ENCODE results near the gene UNK. TPM values are rescaled to one million over a fixed set of nuclear protein-coding genes. Genes with fewer than 3 reads are reported as not detected.
"Not testable (repeated sequence)": the region's sequence is repeated elsewhere in the genome, so short reads cannot be mapped to it uniquely, and the experiment has no call there.

Gene UNK
- total RNA-seq, 6 experiments from 2014 or later: 5.8 to 29.2 (median 11.1) TPM

DNA sequence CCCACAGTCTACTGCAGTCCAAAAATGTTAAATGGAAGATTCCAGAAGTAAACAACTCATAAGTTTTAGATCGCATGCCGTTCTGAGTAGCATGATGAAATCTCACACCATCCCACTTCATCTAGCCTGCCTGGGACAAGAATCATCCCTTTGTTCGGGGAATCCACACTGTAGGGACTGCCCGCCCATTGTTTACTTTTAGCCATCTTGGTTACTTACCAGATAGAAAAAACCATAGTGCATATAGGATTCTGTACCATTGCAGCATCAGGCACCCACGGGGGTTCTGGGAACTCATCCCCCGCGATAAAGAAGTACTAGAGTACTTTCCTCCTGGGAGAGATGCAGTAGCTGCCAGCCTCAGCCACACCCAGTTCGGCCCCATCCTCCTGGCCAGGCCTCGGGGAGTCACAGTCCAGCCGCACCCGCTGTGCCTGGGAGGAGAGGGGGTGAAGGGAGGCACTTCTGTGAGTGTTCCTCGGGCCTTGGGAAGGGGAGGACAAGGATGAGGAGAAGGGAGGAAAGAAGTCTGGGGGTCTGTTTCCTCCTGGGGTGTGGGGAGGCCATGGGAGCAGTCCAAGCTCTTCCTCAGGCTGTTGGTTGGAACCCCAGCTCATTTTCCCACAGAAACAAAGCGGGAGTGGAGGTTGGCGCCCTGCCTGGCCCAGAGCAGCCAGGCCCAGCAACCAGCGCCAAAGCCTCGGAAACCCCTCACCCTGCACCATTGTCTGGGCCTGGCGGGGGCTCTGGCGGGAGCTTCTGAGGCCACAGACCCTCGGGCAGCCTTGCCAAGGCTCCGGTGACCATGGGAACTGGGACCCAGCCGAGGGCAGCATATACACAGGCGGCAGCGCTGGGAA is 84.9 kb downstream of the UNK start:
- no peak for ATAC-seq
- Histone ChIP-seq H3K36me3 (peaks cover 0 to 7% (median 0%) of the 10 kb centered on the region in 4 donors), H3K4me1 (peaks cover 0 to 11% (median 2%) of the 10 kb centered on the region in 4 donors), H3K27ac (no peak overlapping the region), H3K27me3 (no peaks in the 10 kb centered on the region), H3K9me3 (no peaks in the 10 kb centered on the region), H3K4me3 (no peak overlapping the region)
- no peak for DNase-seq
- intact Hi-C loops (cut with DNase I): no loop called here
- TF ChIP-seq POLR2A (IDR thresholded peaks at IDR 0.05): no peak
- TF ChIP-seq, protein P1, sequence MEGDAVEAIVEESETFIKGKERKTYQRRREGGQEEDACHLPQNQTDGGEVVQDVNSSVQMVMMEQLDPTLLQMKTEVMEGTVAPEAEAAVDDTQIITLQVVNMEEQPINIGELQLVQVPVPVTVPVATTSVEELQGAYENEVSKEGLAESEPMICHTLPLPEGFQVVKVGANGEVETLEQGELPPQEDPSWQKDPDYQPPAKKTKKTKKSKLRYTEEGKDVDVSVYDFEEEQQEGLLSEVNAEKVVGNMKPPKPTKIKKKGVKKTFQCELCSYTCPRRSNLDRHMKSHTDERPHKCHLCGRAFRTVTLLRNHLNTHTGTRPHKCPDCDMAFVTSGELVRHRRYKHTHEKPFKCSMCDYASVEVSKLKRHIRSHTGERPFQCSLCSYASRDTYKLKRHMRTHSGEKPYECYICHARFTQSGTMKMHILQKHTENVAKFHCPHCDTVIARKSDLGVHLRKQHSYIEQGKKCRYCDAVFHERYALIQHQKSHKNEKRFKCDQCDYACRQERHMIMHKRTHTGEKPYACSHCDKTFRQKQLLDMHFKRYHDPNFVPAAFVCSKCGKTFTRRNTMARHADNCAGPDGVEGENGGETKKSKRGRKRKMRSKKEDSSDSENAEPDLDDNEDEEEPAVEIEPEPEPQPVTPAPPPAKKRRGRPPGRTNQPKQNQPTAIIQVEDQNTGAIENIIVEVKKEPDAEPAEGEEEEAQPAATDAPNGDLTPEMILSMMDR (IDR thresholded peaks at IDR 0.05): no peak
- 70% methylated on average over 13 of the region's 23 CpGs for WGBS (ENCODE audit: insufficient coverage, low coverage, low lambda C conversion rate, missing lambda C conversion rate)

DNA sequence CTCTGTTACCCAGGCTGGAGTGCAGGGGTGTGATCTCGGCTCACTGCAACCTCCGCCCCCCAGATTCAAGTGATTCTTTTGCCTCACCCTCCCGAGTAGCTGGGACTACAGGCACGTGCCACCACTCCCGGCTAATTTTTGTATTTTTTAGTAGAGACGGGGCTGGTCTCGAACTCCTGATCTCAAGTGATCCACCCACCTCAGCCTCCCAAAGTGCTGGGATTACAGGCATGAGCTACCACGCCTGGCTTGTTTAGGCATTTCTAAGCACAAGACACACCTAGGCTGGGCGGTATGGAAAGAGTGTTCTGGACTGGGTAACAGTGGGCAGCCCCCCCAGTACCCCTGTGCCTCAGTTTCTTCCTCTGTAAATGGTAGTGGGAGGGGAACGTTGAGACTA is 85.6 kb downstream of the UNK start:
- intact Hi-C loops (cut with DNase I); H3K4me3 ChIP-seq; H3K9me3 ChIP-seq; H3K27ac ChIP-seq; H3K27me3 ChIP-seq; H3K36me3 ChIP-seq; DNase-seq; ATAC-seq: not testable (repeated sequence)
- WGBS (ENCODE audit: insufficient coverage, low coverage, low lambda C conversion rate, missing lambda C conversion rate): 91% methylated on average over 6 of the region's 10 CpGs
- H3K4me1 ChIP-seq: peaks cover 0 to 11% (median 2%) of the 10 kb centered on the region in 4 donors

DNA sequence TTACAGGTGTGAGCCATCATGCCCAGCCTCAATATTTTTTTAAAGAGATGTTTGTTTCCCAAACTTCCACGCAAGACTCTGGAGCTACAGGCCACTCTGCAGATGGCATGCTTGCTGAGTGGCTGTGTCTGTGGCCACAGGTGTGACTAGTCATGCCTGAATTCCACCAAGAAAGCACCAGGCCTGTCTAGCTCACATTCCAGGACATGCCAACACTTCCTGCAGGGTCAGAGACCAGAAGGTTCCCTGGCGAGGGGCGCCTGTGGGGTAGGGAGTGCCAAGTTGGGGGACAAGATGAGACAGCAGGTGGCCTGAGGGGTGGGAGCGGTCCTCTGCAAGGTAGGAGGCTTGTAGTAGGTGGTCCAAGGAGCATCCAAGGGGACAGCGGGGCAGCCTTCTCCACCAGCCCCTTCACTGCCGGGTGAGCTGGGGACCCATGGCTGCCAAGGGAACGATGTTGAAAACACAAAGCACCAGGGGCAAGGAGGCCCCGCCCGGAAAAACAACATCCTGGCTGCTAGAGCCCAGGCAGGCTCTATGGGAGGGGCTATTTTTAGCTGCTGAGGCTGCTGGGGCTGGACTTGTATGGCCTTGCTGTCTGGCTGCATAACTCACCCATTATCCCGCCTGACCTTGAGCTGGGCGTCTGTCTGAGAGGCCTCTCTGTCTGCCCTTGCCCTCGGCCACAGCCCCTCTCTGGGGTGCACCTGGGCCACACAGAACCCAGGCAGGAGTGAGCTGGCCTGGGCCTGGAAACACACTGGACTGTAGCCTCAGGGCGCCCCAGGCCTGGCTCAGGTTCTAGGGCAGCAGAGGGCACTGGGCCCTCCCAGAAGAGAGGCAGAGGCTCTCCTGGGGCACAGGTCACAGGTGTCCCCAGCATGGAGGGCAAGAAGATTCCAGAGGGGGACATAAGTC is 88.1 kb downstream of the UNK start:
- peaks cover 0 to 34% (median 9%) of the 10 kb centered on the region in 4 donors for H3K4me1 ChIP-seq
- ATAC-seq (peak; percentile 6 to 13 (median 8)), DNase-seq (peak in 1 of 3 donors; percentile 63)
- no peaks in the 10 kb centered on the region for H3K27me3 ChIP-seq
- WGBS (ENCODE audit: insufficient coverage, low coverage, low lambda C conversion rate, missing lambda C conversion rate): 64% methylated on average over 1 of the region's 13 CpGs
- H3K9me3 ChIP-seq: no peaks in the 10 kb centered on the region
- intact Hi-C loops (cut with DNase I): no loop called here
- H3K4me3 ChIP-seq: no peak overlapping the region
- H3K27ac ChIP-seq: peak overlapping the region in 2 of 3 donors; percentile 60 to 69
- peaks cover 0 to 7% (median 0%) of the 10 kb centered on the region in 4 donors for H3K36me3 ChIP-seq
- TF ChIP-seq POLR2A (IDR thresholded peaks at IDR 0.05): no peak
- TF ChIP-seq, protein P1 (IDR thresholded peaks at IDR 0.05): no peak

DNA sequence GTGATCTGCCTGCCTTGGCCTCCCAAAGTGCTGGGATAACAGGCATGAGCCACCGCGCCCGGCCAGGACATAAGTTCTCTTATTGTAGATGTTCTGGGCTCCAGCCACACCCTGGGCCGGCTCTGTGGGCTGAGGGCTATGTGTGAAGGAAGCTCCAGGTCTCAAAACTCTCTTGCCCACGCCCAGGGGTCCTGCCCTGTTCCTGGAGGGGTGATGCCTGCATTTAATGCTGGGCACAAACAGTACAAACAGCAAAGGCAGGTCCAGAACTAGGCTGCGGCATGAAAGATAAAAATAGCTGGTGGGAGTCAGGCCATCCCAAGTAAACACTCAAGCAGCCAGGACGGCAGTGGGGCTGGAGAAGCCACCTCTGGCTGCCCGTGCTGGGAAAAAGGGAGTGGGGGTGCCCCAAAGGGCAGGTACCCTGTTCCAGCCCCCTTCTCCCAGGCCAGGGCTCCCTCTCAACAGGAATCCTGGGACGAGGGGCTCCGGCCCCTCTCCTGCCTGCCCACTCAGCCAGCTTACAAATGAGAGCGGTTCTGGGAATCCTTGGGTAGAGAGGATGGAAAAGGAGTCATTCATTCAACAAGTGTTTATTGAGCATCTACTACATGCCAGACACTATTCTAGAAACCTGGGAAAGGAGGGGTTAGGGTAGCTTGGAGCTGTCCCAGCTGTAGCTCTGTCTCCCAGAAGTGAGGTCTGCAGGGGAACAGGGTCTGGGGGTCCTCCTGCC is 89.1 kb downstream of the UNK start:
- H3K27me3 ChIP-seq: no peaks in the 10 kb centered on the region
- no peaks in the 10 kb centered on the region for H3K9me3 ChIP-seq
- DNase-seq (no peak), ATAC-seq (no peak)
- H3K36me3 ChIP-seq: peaks cover 0 to 7% (median 0%) of the 10 kb centered on the region in 4 donors
- H3K27ac ChIP-seq: peak overlapping the region in 1 of 3 donors; percentile 69
- WGBS (ENCODE audit: insufficient coverage, low coverage, low lambda C conversion rate, missing lambda C conversion rate): 79% methylated on average over 3 of the region's 11 CpGs
- intact Hi-C loops (cut with DNase I): no loop called here
- TF ChIP-seq POLR2A (IDR thresholded peaks at IDR 0.05): no peak
- TF ChIP-seq, protein P1 (IDR thresholded peaks at IDR 0.05): no peak
- H3K4me3 ChIP-seq: no peak overlapping the region
- peaks cover 0 to 38% (median 9%) of the 10 kb centered on the region in 4 donors for H3K4me1 ChIP-seq

All from right lobe of liver (tissue), 6 donors.